NCI-H82 treated with DMSO at 0.1 percent for 48 hours (cell line): ENCODE results near the gene RNASE11.

ENCODE experiments used
- DNase-seq: peaks from one replicate; lab custom pipeline; 2025; ENCODE audit not compliant: unreplicated experiment; lab: John Stamatoyannopoulos, UW

The RNASE11 gene

DNA sequence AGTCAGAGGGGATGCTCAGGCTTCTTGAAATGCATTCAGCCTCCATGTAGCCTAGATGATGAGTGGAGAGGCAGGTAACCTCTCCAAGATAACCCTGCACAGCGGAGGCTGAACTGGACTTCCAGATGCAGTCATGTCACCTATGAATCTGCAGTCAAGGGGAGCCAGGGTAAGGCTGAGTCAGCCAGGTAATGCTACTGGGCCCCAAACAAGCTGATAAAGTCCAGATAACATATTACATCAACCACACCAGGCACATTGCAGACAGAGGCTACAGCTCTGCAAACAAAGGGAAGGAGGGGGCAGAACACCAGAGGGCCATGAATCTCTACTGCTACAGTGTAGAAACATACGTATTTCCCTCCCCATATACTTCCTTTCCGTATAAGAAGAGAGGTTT lies 40.9 kb downstream of the RNASE11 start:
- no peak for DNase-seq

DNA sequence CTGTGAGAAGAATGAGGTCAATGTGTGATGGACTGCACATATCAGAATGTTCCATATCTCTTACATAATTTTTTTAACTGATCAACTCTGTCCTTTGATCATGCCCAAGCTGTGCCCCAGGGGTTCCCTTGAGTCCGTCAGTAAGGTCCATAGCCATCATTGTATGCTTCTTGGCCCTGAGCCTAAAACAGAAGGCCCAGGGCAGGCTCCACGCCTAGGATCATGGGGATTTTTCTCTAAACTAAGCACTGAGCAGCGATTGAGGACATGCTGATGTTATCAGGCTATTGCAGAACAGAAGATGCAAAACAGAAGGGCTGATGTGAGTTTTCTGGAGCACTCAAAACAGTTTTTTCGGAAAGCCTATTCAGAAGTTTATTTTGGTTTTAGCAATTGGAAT lies 47.9 kb downstream of the RNASE11 start:
- DNase-seq = no peak
